SK-N-SH treated with all-trans-retinoic acid at 6 μM for 48 hours (cell line): ENCODE results near the gene DEFB123.

ENCODE experiments used
- ESRRG ChIP-seq: fragments of 250-450 bp; sonication (Bioruptor Pico); IDR thresholded peaks from 2 replicates; pipeline ENCODE4 v1.6.1; 2021; ENCODE audit warnings: mild to moderate bottlenecking
- OSR1 ChIP-seq: fragments of 250-450 bp; sonication (Bioruptor Pico); IDR thresholded peaks from 2 replicates; pipeline ENCODE4 v1.8.0; 2022; ENCODE audit warnings: moderate library complexity, mild to moderate bottlenecking, inconsistent platforms
- POU6F1 ChIP-seq: fragments of 250-450 bp; sonication (Bioruptor Pico); IDR thresholded peaks from 2 replicates; pipeline ENCODE4 v1.8.0; 2021; ENCODE audit warnings: low read depth, mild to moderate bottlenecking, moderate library complexity, borderline replicate concordance
- PPARA ChIP-seq: fragments of 250-450 bp; sonication (Bioruptor Pico); IDR thresholded peaks from 2 replicates; pipeline ENCODE4 v1.5.0; 2020; ENCODE audit warnings: mild to moderate bottlenecking, borderline replicate concordance
- TCF4 ChIP-seq: fragments of 250-450 bp; sonication (Bioruptor Pico); IDR thresholded peaks from 2 replicates; pipeline ENCODE4 v1.8.0; 2021; ENCODE audit warnings: mild to moderate bottlenecking, moderate library complexity, borderline replicate concordance
- TOX ChIP-seq: fragments of 250-450 bp; sonication (Bioruptor Pico); IDR thresholded peaks from 2 replicates; pipeline ENCODE4 v1.8.0; 2021; ENCODE audit warnings: mild to moderate bottlenecking, moderate library complexity, borderline replicate concordance
- TF ChIP-seq, protein P1 (sequence below): fragments of 250-450 bp; sonication (Bioruptor Pico); IDR thresholded peaks from 2 replicates; pipeline ENCODE4 v1.8.0; 2020; ENCODE audit warnings: mild to moderate bottlenecking, moderate library complexity, borderline replicate concordance
- TF ChIP-seq, protein P2 (sequence below): fragments of 250-450 bp; sonication (Bioruptor Pico); IDR thresholded peaks from 2 replicates; pipeline ENCODE4 v1.5.1; 2020; ENCODE audit warnings: low read depth, mild to moderate bottlenecking, moderate library complexity

GRCh38 chr20:31476294-31476585 lies 35.8 kb downstream of the DEFB123 start:
- no peak for TF ChIP-seq OSR1 (CRISPR knock-in tag)
- no peak for TF ChIP-seq PPARA (CRISPR knock-in tag)
- TF ChIP-seq, protein P1, sequence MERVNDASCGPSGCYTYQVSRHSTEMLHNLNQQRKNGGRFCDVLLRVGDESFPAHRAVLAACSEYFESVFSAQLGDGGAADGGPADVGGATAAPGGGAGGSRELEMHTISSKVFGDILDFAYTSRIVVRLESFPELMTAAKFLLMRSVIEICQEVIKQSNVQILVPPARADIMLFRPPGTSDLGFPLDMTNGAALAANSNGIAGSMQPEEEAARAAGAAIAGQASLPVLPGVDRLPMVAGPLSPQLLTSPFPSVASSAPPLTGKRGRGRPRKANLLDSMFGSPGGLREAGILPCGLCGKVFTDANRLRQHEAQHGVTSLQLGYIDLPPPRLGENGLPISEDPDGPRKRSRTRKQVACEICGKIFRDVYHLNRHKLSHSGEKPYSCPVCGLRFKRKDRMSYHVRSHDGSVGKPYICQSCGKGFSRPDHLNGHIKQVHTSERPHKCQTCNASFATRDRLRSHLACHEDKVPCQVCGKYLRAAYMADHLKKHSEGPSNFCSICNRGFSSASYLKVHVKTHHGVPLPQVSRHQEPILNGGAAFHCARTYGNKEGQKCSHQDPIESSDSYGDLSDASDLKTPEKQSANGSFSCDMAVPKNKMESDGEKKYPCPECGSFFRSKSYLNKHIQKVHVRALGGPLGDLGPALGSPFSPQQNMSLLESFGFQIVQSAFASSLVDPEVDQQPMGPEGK (CRISPR knock-in tag) = no peak
- no peak for TF ChIP-seq POU6F1 (CRISPR knock-in tag)
- TF ChIP-seq ESRRG = no peak
- TF ChIP-seq, protein P2, sequence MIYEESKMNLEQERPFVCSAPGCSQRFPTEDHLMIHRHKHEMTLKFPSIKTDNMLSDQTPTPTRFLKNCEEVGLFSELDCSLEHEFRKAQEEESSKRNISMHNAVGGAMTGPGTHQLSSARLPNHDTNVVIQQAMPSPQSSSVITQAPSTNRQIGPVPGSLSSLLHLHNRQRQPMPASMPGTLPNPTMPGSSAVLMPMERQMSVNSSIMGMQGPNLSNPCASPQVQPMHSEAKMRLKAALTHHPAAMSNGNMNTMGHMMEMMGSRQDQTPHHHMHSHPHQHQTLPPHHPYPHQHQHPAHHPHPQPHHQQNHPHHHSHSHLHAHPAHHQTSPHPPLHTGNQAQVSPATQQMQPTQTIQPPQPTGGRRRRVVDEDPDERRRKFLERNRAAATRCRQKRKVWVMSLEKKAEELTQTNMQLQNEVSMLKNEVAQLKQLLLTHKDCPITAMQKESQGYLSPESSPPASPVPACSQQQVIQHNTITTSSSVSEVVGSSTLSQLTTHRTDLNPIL (CRISPR knock-in tag) = no peak
- TF ChIP-seq TCF4 (CRISPR knock-in tag) = no peak
- TF ChIP-seq TOX (CRISPR knock-in tag) = no peak
